Measurements from ENCODE around the gene ROBO3.

The ROBO3 gene

GRCh38 chr11:124842305-124842704 is 22.9 kb upstream of the ROBO3 start:
- Histone ChIP-seq H3K4me1 (ENCODE audit: control insufficient read depth in 2 of 2, insufficient read depth in 2 of 2, low read length in 2 of 2) (peaks cover 0 to 5% of the 10 kb centered on the region in 2 donors), H3K9me3 (ENCODE audit: control insufficient read depth in 2 of 2, low read length in 2 of 2) (peaks cover 0 to 4% of the 10 kb centered on the region in 2 donors), H3K36me3 (ENCODE audit: control insufficient read depth in 2 of 2, insufficient read depth in 2 of 2, low read length in 2 of 2) (no peaks in the 10 kb centered on the region), H3K27me3 (ENCODE audit: control insufficient read depth in 2 of 2, insufficient read depth in 2 of 2, low read length in 2 of 2) (peaks cover 75 to 83% of the 10 kb centered on the region in 2 donors), H3K4me3 (ENCODE audit: low read length in 2 of 2) (no peak overlapping the region), H3K9ac (ENCODE audit: low read depth in 1 of 2, low read length in 2 of 2) (no peak overlapping the region), H3K27ac (ENCODE audit: low read depth in 2 of 2, low read length in 2 of 2) (no peak overlapping the region)

- peaks cover 74 to 90% of the 10 kb centered on the region in 2 donors for H3K27me3 ChIP-seq (ENCODE audit: control insufficient read depth in 2 of 2, insufficient read depth in 2 of 2, low read length in 2 of 2)
Measured at GRCh38 chr11:124843616-124843910, 21.7 kb upstream of the ROBO3 start.

GRCh38 chr11:124844664-124845079 is 20.6 kb upstream of the ROBO3 start:
- Histone ChIP-seq H3K27ac (ENCODE audit: low read depth in 2 of 2, low read length in 2 of 2) (no peak overlapping the region), H3K4me3 (ENCODE audit: low read length in 2 of 2) (no peak overlapping the region), H3K27me3 (ENCODE audit: control insufficient read depth in 2 of 2, insufficient read depth in 2 of 2, low read length in 2 of 2) (peaks cover 74 to 89% of the 10 kb centered on the region in 2 donors)

More at GRCh38 chr11:124843616-124843910, 21.7 kb upstream of the ROBO3 start:
- no peak overlapping the region for H3K27ac ChIP-seq (ENCODE audit: low read depth in 2 of 2, low read length in 2 of 2)
- peaks cover 0 to 5% of the 10 kb centered on the region in 2 donors for H3K4me1 ChIP-seq (ENCODE audit: control insufficient read depth in 2 of 2, insufficient read depth in 2 of 2, low read length in 2 of 2)
- no peaks in the 10 kb centered on the region for H3K36me3 ChIP-seq (ENCODE audit: control insufficient read depth in 2 of 2, insufficient read depth in 2 of 2, low read length in 2 of 2)
- no peak overlapping the region for H3K4me3 ChIP-seq (ENCODE audit: low read length in 2 of 2)
- H3K9ac ChIP-seq (ENCODE audit: low read depth in 1 of 2, low read length in 2 of 2) = no peak overlapping the region
- peaks cover 0 to 4% of the 10 kb centered on the region in 2 donors for H3K9me3 ChIP-seq (ENCODE audit: control insufficient read depth in 2 of 2, low read length in 2 of 2)

GRCh38 chr11:124846070-124846673 is 19.1 kb upstream of the ROBO3 start:
- Histone ChIP-seq H3K9ac (ENCODE audit: low read depth in 1 of 2, low read length in 2 of 2) (no peak overlapping the region), H3K4me1 (ENCODE audit: control insufficient read depth in 2 of 2, insufficient read depth in 2 of 2, low read length in 2 of 2) (peaks cover 0 to 3% of the 10 kb centered on the region in 2 donors), H3K27ac (ENCODE audit: low read depth in 2 of 2, low read length in 2 of 2) (no peak overlapping the region), H3K36me3 (ENCODE audit: control insufficient read depth in 2 of 2, insufficient read depth in 2 of 2, low read length in 2 of 2) (no peaks in the 10 kb centered on the region), H3K27me3 (ENCODE audit: control insufficient read depth in 2 of 2, insufficient read depth in 2 of 2, low read length in 2 of 2) (peaks cover 66 to 80% of the 10 kb centered on the region in 2 donors), H3K4me3 (ENCODE audit: low read length in 2 of 2) (no peak overlapping the region), H3K9me3 (ENCODE audit: control insufficient read depth in 2 of 2, low read length in 2 of 2) (peaks cover 0 to 4% of the 10 kb centered on the region in 2 donors)

More at GRCh38 chr11:124844664-124845079, 20.6 kb upstream of the ROBO3 start:
- Histone ChIP-seq H3K4me1 (ENCODE audit: control insufficient read depth in 2 of 2, insufficient read depth in 2 of 2, low read length in 2 of 2) (peaks cover 0 to 3% of the 10 kb centered on the region in 2 donors), H3K36me3 (ENCODE audit: control insufficient read depth in 2 of 2, insufficient read depth in 2 of 2, low read length in 2 of 2) (no peaks in the 10 kb centered on the region), H3K9me3 (ENCODE audit: control insufficient read depth in 2 of 2, low read length in 2 of 2) (peaks cover 0 to 4% of the 10 kb centered on the region in 2 donors), H3K9ac (ENCODE audit: low read depth in 1 of 2, low read length in 2 of 2) (no peak overlapping the region)

- Histone ChIP-seq H3K27me3 (ENCODE audit: control insufficient read depth in 2 of 2, insufficient read depth in 2 of 2, low read length in 2 of 2) (peaks cover 31 to 37% of the 10 kb centered on the region in 2 donors), H3K4me3 (ENCODE audit: low read length in 2 of 2) (no peak overlapping the region), H3K9me3 (ENCODE audit: control insufficient read depth in 2 of 2, low read length in 2 of 2) (no peaks in the 10 kb centered on the region)
Measured at GRCh38 chr11:124859171-124859570, 6.1 kb upstream of the ROBO3 start.

GRCh38 chr11:124861670-124862069 is 3.6 kb upstream of the ROBO3 start:
- Histone ChIP-seq H3K4me3 (ENCODE audit: low read length in 2 of 2) (no peak overlapping the region), H3K27me3 (ENCODE audit: control insufficient read depth in 2 of 2, insufficient read depth in 2 of 2, low read length in 2 of 2) (peaks cover 50 to 57% of the 10 kb centered on the region in 2 donors), H3K9ac (ENCODE audit: low read depth in 1 of 2, low read length in 2 of 2) (no peak overlapping the region), H3K4me1 (ENCODE audit: control insufficient read depth in 2 of 2, insufficient read depth in 2 of 2, low read length in 2 of 2) (peaks cover 5 to 6% of the 10 kb centered on the region in 2 donors), H3K36me3 (ENCODE audit: control insufficient read depth in 2 of 2, insufficient read depth in 2 of 2, low read length in 2 of 2) (no peaks in the 10 kb centered on the region), H3K27ac (ENCODE audit: low read depth in 2 of 2, low read length in 2 of 2) (no peak overlapping the region), H3K9me3 (ENCODE audit: control insufficient read depth in 2 of 2, low read length in 2 of 2) (no peaks in the 10 kb centered on the region)

More at GRCh38 chr11:124859171-124859570, 6.1 kb upstream of the ROBO3 start:
- Histone ChIP-seq H3K9ac (ENCODE audit: low read depth in 1 of 2, low read length in 2 of 2) (no peak overlapping the region), H3K27ac (ENCODE audit: low read depth in 2 of 2, low read length in 2 of 2) (no peak overlapping the region), H3K4me1 (ENCODE audit: control insufficient read depth in 2 of 2, insufficient read depth in 2 of 2, low read length in 2 of 2) (peaks cover 0 to 3% of the 10 kb centered on the region in 2 donors), H3K36me3 (ENCODE audit: control insufficient read depth in 2 of 2, insufficient read depth in 2 of 2, low read length in 2 of 2) (no peaks in the 10 kb centered on the region)

- no peak overlapping the region for H3K27ac ChIP-seq (ENCODE audit: low read depth in 2 of 2, low read length in 2 of 2)
- no peak overlapping the region for H3K9ac ChIP-seq (ENCODE audit: low read depth in 1 of 2, low read length in 2 of 2)
- H3K4me1 ChIP-seq (ENCODE audit: control insufficient read depth in 2 of 2, insufficient read depth in 2 of 2, low read length in 2 of 2) = peaks cover 6 to 7% of the 10 kb centered on the region in 2 donors
- no peaks in the 10 kb centered on the region for H3K36me3 ChIP-seq (ENCODE audit: control insufficient read depth in 2 of 2, insufficient read depth in 2 of 2, low read length in 2 of 2)
- no peaks in the 10 kb centered on the region for H3K9me3 ChIP-seq (ENCODE audit: control insufficient read depth in 2 of 2, low read length in 2 of 2)
- peaks cover 64 to 72% of the 10 kb centered on the region in 2 donors for H3K27me3 ChIP-seq (ENCODE audit: control insufficient read depth in 2 of 2, insufficient read depth in 2 of 2, low read length in 2 of 2)
- H3K4me3 ChIP-seq (ENCODE audit: low read length in 2 of 2) = peak overlapping the region; percentile 2 to 32
Measured at GRCh38 chr11:124863137-124863825, 2.0 kb upstream of the ROBO3 start.

- Histone ChIP-seq H3K36me3 (ENCODE audit: control insufficient read depth in 2 of 2, insufficient read depth in 2 of 2, low read length in 2 of 2) (no peaks in the 10 kb centered on the region), H3K27ac (ENCODE audit: low read depth in 2 of 2, low read length in 2 of 2) (no peak overlapping the region), H3K9ac (ENCODE audit: low read depth in 1 of 2, low read length in 2 of 2) (no peak overlapping the region), H3K9me3 (ENCODE audit: control insufficient read depth in 2 of 2, low read length in 2 of 2) (no peaks in the 10 kb centered on the region), H3K4me3 (ENCODE audit: low read length in 2 of 2) (no peak overlapping the region), H3K27me3 (ENCODE audit: control insufficient read depth in 2 of 2, insufficient read depth in 2 of 2, low read length in 2 of 2) (peaks cover 68 to 77% of the 10 kb centered on the region in 2 donors), H3K4me1 (ENCODE audit: control insufficient read depth in 2 of 2, insufficient read depth in 2 of 2, low read length in 2 of 2) (peaks cover 6 to 8% of the 10 kb centered on the region in 2 donors)
Measured at GRCh38 chr11:124863826-124864165, 1.4 kb upstream of the ROBO3 start.

- Histone ChIP-seq H3K4me1 (ENCODE audit: control insufficient read depth in 2 of 2, insufficient read depth in 2 of 2, low read length in 2 of 2) (peaks cover 6 to 12% of the 10 kb centered on the region in 2 donors), H3K9me3 (ENCODE audit: control insufficient read depth in 2 of 2, low read length in 2 of 2) (no peaks in the 10 kb centered on the region), H3K27me3 (ENCODE audit: control insufficient read depth in 2 of 2, insufficient read depth in 2 of 2, low read length in 2 of 2) (peaks cover 70 to 82% of the 10 kb centered on the region in 2 donors), H3K27ac (ENCODE audit: low read depth in 2 of 2, low read length in 2 of 2) (no peak overlapping the region), H3K36me3 (ENCODE audit: control insufficient read depth in 2 of 2, insufficient read depth in 2 of 2, low read length in 2 of 2) (no peaks in the 10 kb centered on the region), H3K9ac (ENCODE audit: low read depth in 1 of 2, low read length in 2 of 2) (no peak overlapping the region), H3K4me3 (ENCODE audit: low read length in 2 of 2) (no peak overlapping the region)
Measured at GRCh38 chr11:124864176-124864891, 898 bp upstream of the ROBO3 start.

GRCh38 chr11:124864892-124865180 is 396 bp upstream of the ROBO3 start:
- H3K9me3 ChIP-seq (ENCODE audit: control insufficient read depth in 2 of 2, low read length in 2 of 2) = no peaks in the 10 kb centered on the region
- peaks cover 6 to 12% of the 10 kb centered on the region in 2 donors for H3K4me1 ChIP-seq (ENCODE audit: control insufficient read depth in 2 of 2, insufficient read depth in 2 of 2, low read length in 2 of 2)
- peaks cover 74 to 88% of the 10 kb centered on the region in 2 donors for H3K27me3 ChIP-seq (ENCODE audit: control insufficient read depth in 2 of 2, insufficient read depth in 2 of 2, low read length in 2 of 2)
- H3K4me3 ChIP-seq (ENCODE audit: low read length in 2 of 2) = no peak overlapping the region
- no peaks in the 10 kb centered on the region for H3K36me3 ChIP-seq (ENCODE audit: control insufficient read depth in 2 of 2, insufficient read depth in 2 of 2, low read length in 2 of 2)
- H3K9ac ChIP-seq (ENCODE audit: low read depth in 1 of 2, low read length in 2 of 2) = no peak overlapping the region
- no peak overlapping the region for H3K27ac ChIP-seq (ENCODE audit: low read depth in 2 of 2, low read length in 2 of 2)
